Fibroblast of mammary gland (primary cell): ENCODE measurements around the gene NANOG.
A peak's percentile ranks its signal among the peaks of the same experiment; 100 is the strongest.
"Not testable (repeated sequence)": the region's sequence is repeated elsewhere in the genome, so short reads cannot be mapped to it uniquely, and the experiment has no call there.

Experiments
- DNase-seq: peaks from one replicate; pipeline ENCODE4 v3.0.0-alpha.2; 2010; ENCODE audit warnings: low read depth
- H3K4me3 ChIP-seq: 2 replicates; pipeline ENCODE4 v1.5.1; 2011; ENCODE audit warnings: low read depth, mild to moderate bottlenecking, low read length, moderate library complexity; ENCODE audit not compliant: control insufficient read depth
- TF ChIP-seq, protein P1 (sequence below): conservative IDR thresholded peaks from 2 replicates; pipeline ENCODE4 v1.5.1; 2011; ENCODE audit warnings: low read depth, low read length, inconsistent platforms; ENCODE audit not compliant: control insufficient read depth, insufficient read depth

NANOG gene

GRCh38 chr12:7806863-7807487 is 17.8 kb downstream of the NANOG start:
- DNase-seq = peak; percentile 75
- no peak overlapping the region for H3K4me3 ChIP-seq
- TF ChIP-seq, protein P1, sequence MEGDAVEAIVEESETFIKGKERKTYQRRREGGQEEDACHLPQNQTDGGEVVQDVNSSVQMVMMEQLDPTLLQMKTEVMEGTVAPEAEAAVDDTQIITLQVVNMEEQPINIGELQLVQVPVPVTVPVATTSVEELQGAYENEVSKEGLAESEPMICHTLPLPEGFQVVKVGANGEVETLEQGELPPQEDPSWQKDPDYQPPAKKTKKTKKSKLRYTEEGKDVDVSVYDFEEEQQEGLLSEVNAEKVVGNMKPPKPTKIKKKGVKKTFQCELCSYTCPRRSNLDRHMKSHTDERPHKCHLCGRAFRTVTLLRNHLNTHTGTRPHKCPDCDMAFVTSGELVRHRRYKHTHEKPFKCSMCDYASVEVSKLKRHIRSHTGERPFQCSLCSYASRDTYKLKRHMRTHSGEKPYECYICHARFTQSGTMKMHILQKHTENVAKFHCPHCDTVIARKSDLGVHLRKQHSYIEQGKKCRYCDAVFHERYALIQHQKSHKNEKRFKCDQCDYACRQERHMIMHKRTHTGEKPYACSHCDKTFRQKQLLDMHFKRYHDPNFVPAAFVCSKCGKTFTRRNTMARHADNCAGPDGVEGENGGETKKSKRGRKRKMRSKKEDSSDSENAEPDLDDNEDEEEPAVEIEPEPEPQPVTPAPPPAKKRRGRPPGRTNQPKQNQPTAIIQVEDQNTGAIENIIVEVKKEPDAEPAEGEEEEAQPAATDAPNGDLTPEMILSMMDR = peak; percentile 99

DNA sequence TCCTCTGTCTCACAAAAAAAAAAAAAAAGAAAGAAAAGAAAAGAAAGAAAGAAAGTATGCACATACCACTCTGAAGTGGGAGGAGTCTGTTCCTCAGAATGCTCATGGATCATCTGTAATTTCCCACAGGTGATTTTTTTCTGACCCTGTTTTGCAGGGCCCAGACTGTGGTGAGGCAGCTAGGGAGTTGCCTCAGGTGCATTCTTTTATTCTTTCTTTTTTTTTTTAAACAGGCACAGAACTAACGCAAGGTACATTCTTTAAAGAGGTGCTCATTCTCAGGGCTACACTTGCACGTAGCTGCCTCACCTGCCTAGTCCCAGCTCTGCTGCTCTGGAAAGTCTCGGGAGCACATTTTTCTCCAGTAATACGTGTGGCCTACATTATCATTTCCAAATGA is 36.6 kb downstream of the NANOG start:
- H3K4me3 ChIP-seq, DNase-seq: not testable (repeated sequence)

- DNase-seq, H3K4me3 ChIP-seq: not testable (repeated sequence)
Observed at GRCh38 chr12:7829737-7830136, 40.5 kb downstream of the NANOG start.

DNA sequence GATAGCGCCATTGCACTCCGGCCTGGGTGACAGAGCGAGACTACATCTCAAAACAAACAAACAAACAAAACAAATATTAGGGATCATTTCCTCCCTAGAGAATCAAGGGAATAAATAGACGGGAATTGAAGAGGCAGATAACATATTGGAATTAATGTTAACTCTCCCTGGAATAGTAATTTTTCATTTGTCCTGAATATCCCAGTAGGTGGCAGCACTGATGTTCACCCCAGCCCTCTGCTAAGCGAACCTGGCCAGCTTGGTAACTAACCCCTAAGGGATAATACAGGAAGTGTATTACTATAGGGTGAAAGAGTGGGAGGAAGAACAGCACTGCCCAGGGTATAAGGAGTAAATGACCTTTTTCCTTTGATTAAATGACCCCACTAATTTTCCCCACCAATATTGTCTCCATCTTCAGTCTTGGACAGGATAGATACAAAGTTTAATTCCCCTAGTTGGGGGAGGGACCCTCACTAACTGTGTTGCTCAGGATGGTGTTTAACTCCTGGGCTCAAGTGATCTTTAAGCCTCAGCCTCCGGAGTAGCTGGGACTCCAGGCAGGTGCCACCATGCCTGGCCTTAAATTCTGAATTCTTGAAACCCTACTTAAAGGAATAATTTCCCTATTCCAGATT is 43.0 kb downstream of the NANOG start:
- TF ChIP-seq, protein P1 = peak; percentile 67
- peak; percentile 72 for DNase-seq
- H3K4me3 ChIP-seq = no peak overlapping the region

DNA sequence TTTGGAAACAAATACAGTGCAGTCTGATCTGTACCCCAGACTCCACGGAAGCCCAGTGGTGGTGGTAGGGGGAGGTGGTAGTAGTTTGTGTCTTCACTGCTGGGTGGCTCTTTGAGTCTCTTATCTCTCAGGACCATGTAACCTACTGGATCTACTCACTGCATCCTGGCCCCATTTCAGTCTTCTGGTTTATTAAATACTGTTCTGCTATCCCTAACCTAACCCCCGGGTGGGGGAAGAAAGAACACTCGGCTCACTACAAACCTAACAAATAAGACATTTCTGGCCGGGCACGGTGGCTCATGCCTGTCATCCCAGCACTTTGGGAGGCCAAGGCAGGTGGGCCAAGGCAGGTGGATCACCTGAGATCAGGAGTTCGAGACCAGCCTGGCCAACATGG is 44.0 kb downstream of the NANOG start:
- H3K4me3 ChIP-seq, DNase-seq: not testable (repeated sequence)

DNA sequence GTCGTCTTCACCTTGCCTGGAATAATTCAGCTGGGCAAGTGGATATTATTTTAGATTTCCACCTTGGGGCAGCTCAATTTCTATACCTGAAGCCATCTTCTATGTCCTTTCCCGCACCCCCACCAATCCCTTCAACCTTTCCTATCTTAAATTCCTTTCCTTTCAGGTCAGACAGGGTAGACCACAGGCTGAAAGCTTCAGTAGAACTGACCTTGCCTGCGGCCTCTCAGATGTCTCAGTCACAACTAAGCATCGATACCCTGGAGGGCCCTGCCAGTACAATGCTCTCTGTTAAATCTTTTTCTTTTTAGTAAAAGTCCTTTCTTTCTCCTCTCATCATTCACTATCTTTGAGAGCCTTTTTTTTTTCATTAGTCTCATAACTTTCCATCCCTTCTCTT is 44.6 kb downstream of the NANOG start:
- H3K4me3 ChIP-seq = no peak overlapping the region
- TF ChIP-seq, protein P1 = no peak
- no peak for DNase-seq

DNA sequence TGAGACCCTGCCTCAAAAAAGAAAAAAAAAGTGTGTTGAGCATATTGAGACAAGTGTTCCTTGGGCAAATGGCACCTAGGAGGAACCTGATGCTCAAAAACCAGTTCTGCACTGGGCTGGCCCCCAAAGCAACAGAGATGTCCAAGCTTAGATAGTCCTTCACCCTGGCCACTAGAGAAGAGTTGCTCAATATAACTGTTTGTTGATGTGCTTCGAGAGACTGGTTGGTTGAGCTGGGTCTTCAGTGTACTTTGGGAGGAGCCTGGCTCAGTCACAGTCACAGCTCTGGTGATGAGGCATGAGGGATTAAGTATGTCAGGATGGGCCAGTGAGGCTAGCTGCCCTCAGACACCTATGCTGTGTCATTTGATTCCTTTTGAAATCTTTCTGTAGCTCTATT is 45.5 kb downstream of the NANOG start:
- DNase-seq = peak; percentile 8
- no peak overlapping the region for H3K4me3 ChIP-seq
- TF ChIP-seq, protein P1 = no peak

GRCh38 chr12:7835116-7835515 is 45.9 kb downstream of the NANOG start:
- DNase-seq = no peak
- TF ChIP-seq, protein P1 = no peak

More at GRCh38 chr12:7835116-7835515, 45.9 kb downstream of the NANOG start:
- H3K4me3 ChIP-seq = no peak overlapping the region
